Panc1 (cell line): Measurements from ENCODE around the gene GCN1. TPM values are rescaled to one million over a fixed set of nuclear protein-coding genes. Genes with fewer than 3 reads are reported as not detected.

ENCODE experiments used
- ATAC-seq: fragments of 200-7000 bp; cut with Tn5 transposase; 2 replicates; pipeline ENCODE4 v1.9.1; 2020; ENCODE audit warnings: mild to moderate bottlenecking, moderate library complexity
- BruUV-seq: library from RNA; stranded (reverse); fragments of 400-500 nt; replicated peaks from 2 replicates; lab custom pipeline; 2021; lab: Mats Ljungman, UMichigan
- CTCF ChIA-PET: fragments of 300-600 bp; sonication (Branson Sonifier 250); formaldehyde crosslinking; loops from one replicate; lab custom pipeline; 2022; ENCODE audit warnings: antibody characterized with exemption; lab: Charles Lee
- POLR2A ChIA-PET: fragments of 300-600 bp; sonication (Branson Sonifier 250); formaldehyde crosslinking; loops from one replicate; lab custom pipeline; 2022; ENCODE audit warnings: antibody characterized with exemption; lab: Charles Lee
- DNase-seq: peaks from one replicate; pipeline ENCODE4 v3.0.0-alpha.2; 2010; ENCODE audit warnings: low read depth, low spot score
- H3K27ac ChIP-seq: 2 replicates; pipeline ENCODE4 v1.5.1; 2011; ENCODE audit warnings: mild to moderate bottlenecking, low read length, inconsistent platforms
- H3K27me3 ChIP-seq: fragments of 200-500 bp; sonication (Bioruptor generic); 2 replicates; pipeline ENCODE4 v1.6.0; 2014; ENCODE audit warnings: low read length, inconsistent platforms; ENCODE audit not compliant: control insufficient read depth, insufficient read depth
- H3K36me3 ChIP-seq: fragments of 200-500 bp; sonication (Bioruptor generic); 2 replicates; pipeline ENCODE4 v1.5.1; 2014; ENCODE audit warnings: inconsistent platforms, mild to moderate bottlenecking, low read length, moderate library complexity; ENCODE audit not compliant: control insufficient read depth, insufficient read depth
- H3K4me1 ChIP-seq: 2 replicates; pipeline ENCODE4 v1.5.1; 2011; ENCODE audit warnings: inconsistent platforms, mild to moderate bottlenecking, low read length, moderate library complexity; ENCODE audit not compliant: control insufficient read depth, insufficient read depth
- H3K4me3 ChIP-seq, 2 experiments: 2 replicates each; pipeline ENCODE4 v1.5.1; 2011 to 2012; ENCODE audit warnings: low read depth in 2 of 2, low read length in 2 of 2, mild to moderate bottlenecking in 2 of 2, inconsistent platforms in 1 of 2, moderate library complexity in 1 of 2
- H3K9me3 ChIP-seq: fragments of 200-500 bp; sonication (Bioruptor generic); 2 replicates; pipeline ENCODE4 v1.5.1; 2014; ENCODE audit warnings: low read depth, mild to moderate bottlenecking, inconsistent platforms, low read length, moderate library complexity; ENCODE audit not compliant: control insufficient read depth, insufficient read depth
- POLR2AphosphoS5 ChIP-seq: IDR thresholded peaks from 2 replicates; pipeline ENCODE4 v1.6.1; 2012; ENCODE audit warnings: mild to moderate bottlenecking, low read depth, low read length, moderate library complexity
- REST ChIP-seq, 2 experiments: IDR thresholded peaks; 2 replicates each; pipeline ENCODE4 v1.6.1; 2011 to 2012; ENCODE audit warnings: low read depth in 2 of 2, control low read depth in 1 of 2, low read length in 1 of 2, mild to moderate bottlenecking in 1 of 2, moderate library complexity in 1 of 2; ENCODE audit not compliant: insufficient read depth in 1 of 2
- SIN3A ChIP-seq: IDR thresholded peaks from 2 replicates; pipeline ENCODE4 v1.6.1; 2012; ENCODE audit warnings: low read depth, mild to moderate bottlenecking, low read length, moderate library complexity, borderline replicate concordance; ENCODE audit not compliant: insufficient read depth
- TCF7L2 ChIP-seq: IDR thresholded peaks from 2 replicates; pipeline ENCODE4 v1.6.1; 2011; ENCODE audit warnings: mild to moderate bottlenecking, low read depth, low read length, inconsistent platforms
- in situ Hi-C: cut with HindIII; loops from 2 replicates; pipeline ENCODE4 v1.10.0; 2016; ENCODE audit warnings: low sequenced_read_pairs, low pct_unique_long_range_greater_than_20kb
- intact Hi-C: fragments of 100-400 bp; cut with micrococcal nuclease; formaldehyde crosslinking; loops from one replicate; pipeline ENCODE4 v1.10.0; 2022; ENCODE audit not compliant: unreplicated experiment
- total RNA-seq: library from RNA; stranded (reverse); gene quantifications from one replicate; pipeline ENCODE4 v1.2.1, GENCODE V29; 2021; ENCODE audit not compliant: unreplicated experiment
- TF ChIP-seq, protein P1 (sequence below): fragments of 450-650 bp; IDR thresholded peaks from 2 replicates; pipeline ENCODE4 v1.5.1; 2017; ENCODE audit warnings: mild to moderate bottlenecking

GCN1 gene
- total RNA-seq, 1 experiment from 2014 or later, result 175 TPM

DNA sequence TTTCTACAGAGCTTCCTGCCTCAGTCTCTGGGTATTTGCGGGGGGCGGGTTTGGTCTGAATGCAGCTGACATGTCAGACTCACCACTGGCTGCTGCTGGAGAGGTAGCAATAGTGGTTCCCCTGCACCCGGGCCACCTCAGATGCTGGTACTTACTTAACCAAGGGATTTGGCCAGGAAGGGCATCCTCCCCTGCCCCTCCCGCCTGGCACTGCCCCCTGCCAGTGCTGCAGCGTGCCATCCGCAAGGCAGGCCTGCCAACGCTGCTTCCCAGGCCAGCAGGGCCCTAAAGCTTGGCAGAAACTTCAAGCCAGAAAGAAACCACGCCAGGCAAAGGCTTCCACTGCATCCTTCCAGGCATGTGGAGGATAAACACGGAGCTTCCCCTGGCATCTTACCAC, 100.0 kb downstream of the GCN1 start:
- CTCF ChIA-PET, result interaction anchor here (0.5 kb wide), 1 partner anchor 156 kb away, joined by 7 read pairs; no protein-coding TSS in a partner anchor
- no peak for DNase-seq
- in situ Hi-C loops (no loop called here), intact Hi-C loops (no loop called here)
- Histone ChIP-seq H3K4me3 (no peak overlapping the region), H3K36me3 (no peaks in the 10 kb centered on the region), H3K4me1 (peaks cover 5% of the 10 kb centered on the region), H3K27ac (no peak overlapping the region), H3K27me3 (no peaks in the 10 kb centered on the region), H3K9me3 (no peaks in the 10 kb centered on the region)
- BruUV-seq, result no TSS peak
- no peak for ATAC-seq
- POLR2A ChIA-PET, result no interaction called here
- TF ChIP-seq REST (IDR thresholded peaks at IDR 0.05; ENCODE audit: insufficient read depth in 1 of 2, low read depth in 2 of 2, low read length in 1 of 2), result no peak
- no peak for TF ChIP-seq POLR2AphosphoS5
- no peak for TF ChIP-seq TCF7L2
- TF ChIP-seq SIN3A, result no peak
- TF ChIP-seq, protein P1, sequence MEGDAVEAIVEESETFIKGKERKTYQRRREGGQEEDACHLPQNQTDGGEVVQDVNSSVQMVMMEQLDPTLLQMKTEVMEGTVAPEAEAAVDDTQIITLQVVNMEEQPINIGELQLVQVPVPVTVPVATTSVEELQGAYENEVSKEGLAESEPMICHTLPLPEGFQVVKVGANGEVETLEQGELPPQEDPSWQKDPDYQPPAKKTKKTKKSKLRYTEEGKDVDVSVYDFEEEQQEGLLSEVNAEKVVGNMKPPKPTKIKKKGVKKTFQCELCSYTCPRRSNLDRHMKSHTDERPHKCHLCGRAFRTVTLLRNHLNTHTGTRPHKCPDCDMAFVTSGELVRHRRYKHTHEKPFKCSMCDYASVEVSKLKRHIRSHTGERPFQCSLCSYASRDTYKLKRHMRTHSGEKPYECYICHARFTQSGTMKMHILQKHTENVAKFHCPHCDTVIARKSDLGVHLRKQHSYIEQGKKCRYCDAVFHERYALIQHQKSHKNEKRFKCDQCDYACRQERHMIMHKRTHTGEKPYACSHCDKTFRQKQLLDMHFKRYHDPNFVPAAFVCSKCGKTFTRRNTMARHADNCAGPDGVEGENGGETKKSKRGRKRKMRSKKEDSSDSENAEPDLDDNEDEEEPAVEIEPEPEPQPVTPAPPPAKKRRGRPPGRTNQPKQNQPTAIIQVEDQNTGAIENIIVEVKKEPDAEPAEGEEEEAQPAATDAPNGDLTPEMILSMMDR, result no peak

GRCh38 chr12:120093592-120094355, 100.7 kb downstream of the GCN1 start:
- POLR2A ChIA-PET, result no interaction called here
- intact Hi-C loops, result no loop called here

More at GRCh38 chr12:120093592-120094355, 100.7 kb downstream of the GCN1 start:
- BruUV-seq, result no TSS peak
- CTCF ChIA-PET, result no interaction called here
- in situ Hi-C loops, result no loop called here
- H3K27me3 ChIP-seq, result no peaks in the 10 kb centered on the region
- no peaks in the 10 kb centered on the region for H3K9me3 ChIP-seq
- TF ChIP-seq, protein P1, result no peak
- no peak for TF ChIP-seq SIN3A
- no peak for TF ChIP-seq REST (IDR thresholded peaks at IDR 0.05; ENCODE audit: insufficient read depth in 1 of 2, low read depth in 2 of 2, low read length in 1 of 2)
- no peak for TF ChIP-seq TCF7L2
- TF ChIP-seq POLR2AphosphoS5, result no peak
- ATAC-seq (peak; percentile 18; the same call in 1 of the 2 replicates), DNase-seq (no peak)
- no peaks in the 10 kb centered on the region for H3K36me3 ChIP-seq
- H3K4me3 ChIP-seq, result no peak overlapping the region
- H3K4me1 ChIP-seq, result peaks cover 5% of the 10 kb centered on the region
- H3K27ac ChIP-seq, result no peak overlapping the region
